ENCODE measurements around the gene TP53RK. TPM values are rescaled to one million over a fixed set of nuclear protein-coding genes. Genes with fewer than 3 reads are reported as not detected.
A peak's percentile ranks its signal among the peaks of the same experiment; 100 is the strongest.

TP53RK gene
- total and polyA plus RNA-seq, 2 donors: 13.1 to 22.9 TPM

DNA sequence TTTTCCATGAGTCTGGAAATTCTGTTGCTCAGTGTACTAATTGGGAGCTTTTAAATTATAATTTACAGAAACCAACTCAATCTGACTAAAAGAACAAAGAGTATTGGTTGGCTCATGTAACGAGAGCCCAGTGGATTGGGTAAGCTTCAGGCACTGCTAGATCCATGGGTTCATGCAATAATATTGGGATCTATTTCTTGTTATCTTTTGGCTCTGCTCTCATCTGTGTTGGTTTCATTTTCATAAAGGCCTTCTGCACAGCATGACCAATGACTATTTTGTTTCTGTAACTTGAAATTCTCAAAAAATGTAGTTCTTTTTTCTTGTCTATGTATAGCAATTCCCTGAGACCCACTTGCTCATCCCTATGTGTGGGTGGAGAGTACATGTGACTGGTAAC is 32.2 kb upstream of the TP53RK start:
- DNase-seq (ENCODE audit: low read depth in 6 of 9, low spot score in 9 of 9): no peak
- no peak overlapping the region for H3K4me3 ChIP-seq (ENCODE audit: low read length in 2 of 2)
- no peaks in the 10 kb centered on the region for H3K36me3 ChIP-seq (ENCODE audit: control insufficient read depth in 2 of 2, insufficient read depth in 2 of 2, low read length in 1 of 2)
- H3K27ac ChIP-seq (ENCODE audit: low read depth in 1 of 2, low read length in 1 of 2): no peak overlapping the region
- H3K4me1 ChIP-seq (ENCODE audit: control insufficient read depth in 2 of 2, insufficient read depth in 2 of 2, low read length in 2 of 2): no peaks in the 10 kb centered on the region
- WGBS: 92% methylated on average over 1 of the region's 1 CpG
- H3K9me3 ChIP-seq (ENCODE audit: control insufficient read depth in 2 of 2, insufficient read depth in 1 of 2, low read length in 1 of 2): no peaks in the 10 kb centered on the region
- no peaks in the 10 kb centered on the region for H3K27me3 ChIP-seq (ENCODE audit: control insufficient read depth in 2 of 2, insufficient read depth in 1 of 2, low read length in 1 of 2)

DNA sequence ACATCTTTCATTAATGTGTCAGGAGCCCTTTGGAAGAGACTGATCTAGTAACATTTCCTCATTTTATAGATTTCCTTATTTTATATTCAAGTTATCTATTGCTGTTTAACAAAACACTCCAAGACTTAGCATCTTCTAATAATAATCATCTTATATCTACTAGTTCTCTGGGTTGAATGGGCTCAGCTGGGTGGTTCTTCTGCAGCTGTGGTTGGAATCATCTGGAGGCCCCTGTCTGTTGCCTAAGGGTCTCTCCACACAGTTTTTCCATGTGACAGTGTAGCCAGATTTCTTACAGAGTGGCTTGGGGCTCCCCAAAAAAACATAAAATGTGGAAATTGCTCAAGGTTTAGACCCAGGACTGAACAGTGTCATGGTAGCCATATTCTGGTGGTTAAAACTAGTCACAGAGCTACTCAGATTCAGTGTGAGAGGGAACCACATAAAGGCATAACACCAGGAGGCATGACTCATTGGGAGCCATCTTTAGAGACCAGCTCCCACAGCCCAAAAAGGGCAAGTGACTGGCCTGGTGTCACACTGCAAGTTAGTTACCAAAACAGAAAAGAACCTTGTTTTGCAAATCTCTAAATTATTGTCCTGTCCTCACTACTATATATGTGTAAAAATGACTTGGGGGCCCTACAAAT is 31.7 kb upstream of the TP53RK start:
- no peaks in the 10 kb centered on the region for H3K9me3 ChIP-seq (ENCODE audit: control insufficient read depth in 2 of 2, insufficient read depth in 1 of 2, low read length in 1 of 2)
- no peak overlapping the region for H3K27ac ChIP-seq (ENCODE audit: low read depth in 1 of 2, low read length in 1 of 2)
- no peak overlapping the region for H3K4me3 ChIP-seq (ENCODE audit: low read length in 2 of 2)
- no peaks in the 10 kb centered on the region for H3K4me1 ChIP-seq (ENCODE audit: control insufficient read depth in 2 of 2, insufficient read depth in 2 of 2, low read length in 2 of 2)
- H3K36me3 ChIP-seq (ENCODE audit: control insufficient read depth in 2 of 2, insufficient read depth in 2 of 2, low read length in 1 of 2): no peaks in the 10 kb centered on the region
- H3K27me3 ChIP-seq (ENCODE audit: control insufficient read depth in 2 of 2, insufficient read depth in 1 of 2, low read length in 1 of 2): no peaks in the 10 kb centered on the region
- DNase-seq (ENCODE audit: low read depth in 6 of 9, low spot score in 9 of 9): no peak

DNA sequence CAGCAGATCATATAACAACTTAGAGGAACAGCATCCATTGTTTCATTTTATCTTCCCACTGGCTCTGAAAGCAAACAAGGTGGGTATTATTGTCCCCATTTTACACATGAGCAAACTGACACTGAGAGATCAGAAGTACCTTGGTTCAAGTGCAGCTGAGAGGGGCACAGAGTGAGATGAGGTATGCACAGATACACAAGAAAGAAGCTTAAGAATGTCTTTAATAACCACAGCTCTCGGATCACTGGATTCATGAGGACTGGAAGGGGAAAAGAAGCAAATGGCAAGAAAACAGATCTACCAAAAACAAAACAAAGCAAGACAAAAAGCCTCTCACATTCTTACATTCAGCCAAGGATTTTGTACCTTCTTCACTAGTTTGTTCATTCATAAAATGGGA is 30.8 kb upstream of the TP53RK start:
- no peaks in the 10 kb centered on the region for H3K36me3 ChIP-seq (ENCODE audit: control insufficient read depth in 2 of 2, insufficient read depth in 2 of 2, low read length in 1 of 2)
- 98% methylated on average over 1 of the region's 1 CpG for WGBS
- no peak for DNase-seq (ENCODE audit: low read depth in 6 of 9, low spot score in 9 of 9)
- no peaks in the 10 kb centered on the region for H3K27me3 ChIP-seq (ENCODE audit: control insufficient read depth in 2 of 2, insufficient read depth in 1 of 2, low read length in 1 of 2)
- H3K4me3 ChIP-seq (ENCODE audit: low read length in 2 of 2): no peak overlapping the region
- H3K27ac ChIP-seq (ENCODE audit: low read depth in 1 of 2, low read length in 1 of 2): no peak overlapping the region
- H3K9me3 ChIP-seq (ENCODE audit: control insufficient read depth in 2 of 2, insufficient read depth in 1 of 2, low read length in 1 of 2): no peaks in the 10 kb centered on the region
- H3K4me1 ChIP-seq (ENCODE audit: control insufficient read depth in 2 of 2, insufficient read depth in 2 of 2, low read length in 2 of 2): no peaks in the 10 kb centered on the region

DNA sequence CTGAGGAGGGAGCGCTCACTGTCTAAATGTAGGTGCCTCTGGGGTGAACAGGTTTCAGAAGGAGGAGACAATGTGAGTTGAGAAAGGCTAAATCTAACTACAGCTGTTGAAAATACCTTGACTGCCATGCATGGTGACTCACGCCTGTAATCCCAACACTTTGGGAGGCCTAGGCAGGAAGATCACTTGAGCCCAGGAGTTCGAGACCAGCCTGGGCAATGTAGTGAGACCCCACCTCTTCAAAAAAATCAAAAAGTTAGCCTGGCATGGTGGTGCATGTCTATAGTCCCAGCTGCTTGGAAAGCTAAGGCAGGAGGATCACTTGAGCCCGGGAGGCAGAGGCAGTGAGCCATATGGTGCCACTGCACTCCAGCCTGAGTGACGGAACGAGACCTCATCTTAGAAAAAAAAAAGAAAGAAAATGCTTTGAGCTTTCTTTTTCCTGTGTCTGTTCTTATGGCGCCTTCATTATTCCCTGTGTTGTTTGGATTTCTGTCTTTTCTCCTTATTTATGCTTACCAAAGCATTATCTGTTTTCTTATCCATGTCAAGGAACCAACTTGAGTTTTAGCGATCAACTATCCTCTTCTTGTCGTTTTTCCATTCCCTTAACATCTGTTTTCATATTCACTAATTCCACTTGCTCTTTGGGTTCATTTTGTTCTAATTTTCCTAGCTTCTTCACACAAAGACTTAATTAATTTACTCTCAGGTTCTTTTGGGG is 28.7 kb upstream of the TP53RK start:
- no peak for DNase-seq (ENCODE audit: low read depth in 6 of 9, low spot score in 9 of 9)
- H3K4me3 ChIP-seq (ENCODE audit: low read length in 2 of 2): no peak overlapping the region
- no peaks in the 10 kb centered on the region for H3K27me3 ChIP-seq (ENCODE audit: control insufficient read depth in 2 of 2, insufficient read depth in 1 of 2, low read length in 1 of 2)
- WGBS: 95% methylated on average over 9 of the region's 9 CpGs
- H3K27ac ChIP-seq (ENCODE audit: low read depth in 1 of 2, low read length in 1 of 2): no peak overlapping the region
- H3K9me3 ChIP-seq (ENCODE audit: control insufficient read depth in 2 of 2, insufficient read depth in 1 of 2, low read length in 1 of 2): no peaks in the 10 kb centered on the region
- H3K36me3 ChIP-seq (ENCODE audit: control insufficient read depth in 2 of 2, insufficient read depth in 2 of 2, low read length in 1 of 2): no peaks in the 10 kb centered on the region
- H3K4me1 ChIP-seq (ENCODE audit: control insufficient read depth in 2 of 2, insufficient read depth in 2 of 2, low read length in 2 of 2): no peaks in the 10 kb centered on the region

DNA sequence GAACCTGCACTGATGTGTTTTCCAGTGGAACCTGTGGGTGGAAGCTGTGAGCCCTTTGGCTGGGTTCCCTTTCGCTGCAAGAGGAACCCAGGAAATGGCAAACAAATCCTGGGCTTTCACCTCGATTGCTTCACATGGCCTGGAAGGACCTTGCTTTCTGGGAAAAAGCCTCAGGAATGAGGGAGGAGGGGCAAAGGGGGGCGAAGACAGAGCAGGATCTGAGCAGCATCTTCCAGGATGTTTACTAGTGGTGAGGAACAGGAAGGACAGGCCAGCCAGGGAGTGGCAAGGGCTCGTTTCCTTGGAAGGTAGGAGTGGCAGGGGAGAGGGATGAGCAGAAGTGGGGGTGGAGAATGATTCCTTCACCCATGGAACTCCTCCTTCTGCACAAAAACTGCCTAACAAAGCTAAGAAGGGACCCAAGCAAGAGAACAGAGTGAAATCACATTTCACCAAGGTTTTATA is 26.1 kb upstream of the TP53RK start:
- peaks cover 3 to 17% of the 10 kb centered on the region in 2 donors for H3K27me3 ChIP-seq (ENCODE audit: control insufficient read depth in 2 of 2, insufficient read depth in 1 of 2, low read length in 1 of 2)
- no peak for DNase-seq (ENCODE audit: low read depth in 6 of 9, low spot score in 9 of 9)
- H3K4me3 ChIP-seq (ENCODE audit: low read length in 2 of 2): no peak overlapping the region
- H3K27ac ChIP-seq (ENCODE audit: low read depth in 1 of 2, low read length in 1 of 2): no peak overlapping the region
- no peaks in the 10 kb centered on the region for H3K9me3 ChIP-seq (ENCODE audit: control insufficient read depth in 2 of 2, insufficient read depth in 1 of 2, low read length in 1 of 2)
- 77% methylated on average over 4 of the region's 4 CpGs for WGBS
- H3K36me3 ChIP-seq (ENCODE audit: control insufficient read depth in 2 of 2, insufficient read depth in 2 of 2, low read length in 1 of 2): no peaks in the 10 kb centered on the region
- no peaks in the 10 kb centered on the region for H3K4me1 ChIP-seq (ENCODE audit: control insufficient read depth in 2 of 2, insufficient read depth in 2 of 2, low read length in 2 of 2)

DNA sequence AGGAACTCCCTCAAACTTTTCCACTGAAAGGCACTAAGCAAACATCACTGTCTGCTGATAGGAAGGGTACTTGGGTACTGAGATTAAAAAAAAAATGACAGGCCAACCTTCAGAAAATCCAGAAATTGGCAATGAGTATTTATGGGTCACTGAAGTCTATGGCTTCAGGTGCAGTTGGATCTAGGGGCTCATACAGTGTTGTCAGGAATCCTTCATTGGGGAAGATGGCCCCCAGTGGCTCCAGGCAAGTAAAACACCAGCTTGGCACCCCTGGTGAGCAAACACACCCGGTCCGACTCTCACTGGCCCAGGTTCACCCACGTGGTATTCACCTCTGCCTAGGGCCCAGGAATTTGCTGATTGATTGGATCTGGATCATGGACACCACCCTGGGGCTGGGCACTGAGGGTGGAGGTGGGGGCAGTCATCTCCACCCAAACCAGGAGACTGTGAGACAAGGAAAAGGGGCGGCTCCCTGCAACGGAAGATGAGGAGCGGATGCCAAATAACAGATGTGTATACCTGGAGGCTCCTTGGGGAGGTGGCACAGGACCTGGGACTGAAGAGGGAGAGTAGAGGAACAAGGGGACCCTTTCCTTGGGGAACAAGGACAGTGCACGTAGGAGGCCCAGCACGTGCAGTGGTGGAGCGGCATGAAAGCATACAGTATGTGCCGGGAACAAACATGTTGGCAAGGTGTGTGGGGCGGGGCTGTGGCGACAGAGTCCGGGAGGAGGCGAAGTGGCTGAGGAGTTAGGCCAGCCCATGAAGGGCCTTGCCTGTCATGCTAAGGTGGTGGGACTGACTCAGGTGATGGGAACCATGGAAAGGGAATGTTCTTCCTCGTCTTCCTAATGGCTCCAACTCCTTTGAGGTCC is 25.0 kb upstream of the TP53RK start:
- no peaks in the 10 kb centered on the region for H3K9me3 ChIP-seq (ENCODE audit: control insufficient read depth in 2 of 2, insufficient read depth in 1 of 2, low read length in 1 of 2)
- no peak overlapping the region for H3K27ac ChIP-seq (ENCODE audit: low read depth in 1 of 2, low read length in 1 of 2)
- WGBS: 94% methylated on average over 15 of the region's 15 CpGs
- no peaks in the 10 kb centered on the region for H3K4me1 ChIP-seq (ENCODE audit: control insufficient read depth in 2 of 2, insufficient read depth in 2 of 2, low read length in 2 of 2)
- no peaks in the 10 kb centered on the region for H3K36me3 ChIP-seq (ENCODE audit: control insufficient read depth in 2 of 2, insufficient read depth in 2 of 2, low read length in 1 of 2)
- no peak for DNase-seq (ENCODE audit: low read depth in 6 of 9, low spot score in 9 of 9)
- H3K4me3 ChIP-seq (ENCODE audit: low read length in 2 of 2): no peak overlapping the region
- H3K27me3 ChIP-seq (ENCODE audit: control insufficient read depth in 2 of 2, insufficient read depth in 1 of 2, low read length in 1 of 2): peaks cover 10 to 28% of the 10 kb centered on the region in 2 donors

DNA sequence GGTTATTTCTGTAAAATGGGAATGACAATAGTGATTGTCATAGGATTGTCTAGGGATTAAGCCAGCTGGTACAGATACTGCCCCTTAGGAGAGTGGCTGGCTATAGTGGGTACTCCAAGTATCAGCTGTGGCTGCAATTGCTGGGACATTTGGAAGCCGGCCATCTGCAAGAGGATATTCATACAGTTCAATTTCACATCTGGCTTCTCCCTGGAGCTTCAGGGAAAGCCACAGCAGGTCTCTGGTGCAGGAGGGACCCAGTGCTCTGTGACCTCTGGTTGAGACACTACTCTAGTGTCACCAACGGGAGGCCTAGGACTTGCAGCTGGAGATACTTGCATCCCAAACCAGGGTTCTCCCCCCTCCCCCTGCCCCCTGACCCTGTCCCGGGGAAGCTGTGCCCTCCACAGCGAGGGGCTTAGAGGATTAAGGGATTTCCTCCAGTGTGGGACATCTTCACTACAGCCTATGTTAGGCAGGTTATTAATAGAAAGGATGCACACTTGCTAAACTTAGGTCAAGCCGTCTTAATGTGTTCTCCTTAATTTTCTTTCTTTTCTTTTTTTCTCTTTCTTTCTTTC is 22.9 kb upstream of the TP53RK start:
- DNase-seq (ENCODE audit: low read depth in 6 of 9, low spot score in 9 of 9): no peak
- no peaks in the 10 kb centered on the region for H3K36me3 ChIP-seq (ENCODE audit: control insufficient read depth in 2 of 2, insufficient read depth in 2 of 2, low read length in 1 of 2)
- no peak overlapping the region for H3K4me3 ChIP-seq (ENCODE audit: low read length in 2 of 2)
- H3K4me1 ChIP-seq (ENCODE audit: control insufficient read depth in 2 of 2, insufficient read depth in 2 of 2, low read length in 2 of 2): no peaks in the 10 kb centered on the region
- 95% methylated on average over 5 of the region's 5 CpGs for WGBS
- H3K27me3 ChIP-seq (ENCODE audit: control insufficient read depth in 2 of 2, insufficient read depth in 1 of 2, low read length in 1 of 2): peaks cover 14 to 42% of the 10 kb centered on the region in 2 donors
- H3K9me3 ChIP-seq (ENCODE audit: control insufficient read depth in 2 of 2, insufficient read depth in 1 of 2, low read length in 1 of 2): no peaks in the 10 kb centered on the region
- H3K27ac ChIP-seq (ENCODE audit: low read depth in 1 of 2, low read length in 1 of 2): no peak overlapping the region

DNA sequence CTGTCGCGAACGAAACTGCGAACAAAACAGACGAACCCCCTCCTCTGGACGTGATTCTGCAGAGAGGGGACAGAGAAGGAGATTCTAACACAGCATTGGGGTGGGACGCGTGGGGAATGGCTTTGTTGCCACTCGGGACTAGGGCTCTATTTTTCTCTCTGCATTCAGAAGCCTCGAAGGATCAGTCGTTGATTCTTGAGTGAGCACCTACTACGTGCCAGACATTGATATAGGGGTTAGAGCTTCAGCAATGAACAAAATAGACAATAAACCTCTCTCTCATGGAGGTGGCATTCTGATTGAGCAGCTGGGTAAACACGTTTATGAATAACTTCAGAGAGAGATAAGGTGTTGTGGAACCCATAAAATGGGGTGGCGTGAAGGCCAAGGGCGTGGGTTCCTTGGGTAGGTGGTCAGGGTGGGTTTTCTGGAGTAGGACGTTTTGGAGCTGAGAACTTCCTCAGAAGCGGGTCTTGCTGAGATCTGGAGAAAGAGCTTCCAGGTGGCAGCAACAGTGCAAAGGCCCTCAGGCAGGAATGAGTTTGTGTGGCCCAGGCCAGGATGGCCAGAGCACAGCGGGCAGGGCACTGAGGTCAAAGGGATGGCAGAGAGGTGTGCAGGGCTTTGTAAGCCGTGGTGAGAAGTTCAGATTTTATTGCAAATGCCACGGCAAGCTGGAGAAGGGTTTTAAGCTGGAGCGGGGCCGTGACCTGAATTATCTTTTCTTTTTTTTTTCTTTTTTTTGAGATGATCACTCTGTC is 21.1 kb upstream of the TP53RK start:
- Histone ChIP-seq H3K4me1 (ENCODE audit: control insufficient read depth in 2 of 2, insufficient read depth in 2 of 2, low read length in 2 of 2) (no peaks in the 10 kb centered on the region), H3K36me3 (ENCODE audit: control insufficient read depth in 2 of 2, insufficient read depth in 2 of 2, low read length in 1 of 2) (no peaks in the 10 kb centered on the region), H3K4me3 (ENCODE audit: low read length in 2 of 2) (peak overlapping the region; percentile 1 to 26), H3K9me3 (ENCODE audit: control insufficient read depth in 2 of 2, insufficient read depth in 1 of 2, low read length in 1 of 2) (no peaks in the 10 kb centered on the region), H3K27me3 (ENCODE audit: control insufficient read depth in 2 of 2, insufficient read depth in 1 of 2, low read length in 1 of 2) (peaks cover 14 to 42% of the 10 kb centered on the region in 2 donors), H3K27ac (ENCODE audit: low read depth in 1 of 2, low read length in 1 of 2) (no peak overlapping the region)
- no peak for DNase-seq (ENCODE audit: low read depth in 6 of 9, low spot score in 9 of 9)
- 51% methylated on average over 22 of the region's 22 CpGs for WGBS

Data from thymus (tissue), 11 donors.